Stimulated activated CD8-positive, alpha-beta memory T cell treated with anti-CD3 and anti-CD28 coated beads, Interleukin-12 subunit alpha, Interleukin-12 subunit beta, amount 100 ng/mL, for 24 hours (primary cell): Measurements from ENCODE around the gene HCN2.
"Not testable (repeated sequence)": the region's sequence is repeated elsewhere in the genome, so short reads cannot be mapped to it uniquely, and the experiment has no call there.

ENCODE experiments used
- DNase-seq: peaks from one replicate; pipeline ENCODE4 v3.0.0-alpha.2; 2020; ENCODE audit errors: extremely low read depth

HCN2 gene

DNA sequence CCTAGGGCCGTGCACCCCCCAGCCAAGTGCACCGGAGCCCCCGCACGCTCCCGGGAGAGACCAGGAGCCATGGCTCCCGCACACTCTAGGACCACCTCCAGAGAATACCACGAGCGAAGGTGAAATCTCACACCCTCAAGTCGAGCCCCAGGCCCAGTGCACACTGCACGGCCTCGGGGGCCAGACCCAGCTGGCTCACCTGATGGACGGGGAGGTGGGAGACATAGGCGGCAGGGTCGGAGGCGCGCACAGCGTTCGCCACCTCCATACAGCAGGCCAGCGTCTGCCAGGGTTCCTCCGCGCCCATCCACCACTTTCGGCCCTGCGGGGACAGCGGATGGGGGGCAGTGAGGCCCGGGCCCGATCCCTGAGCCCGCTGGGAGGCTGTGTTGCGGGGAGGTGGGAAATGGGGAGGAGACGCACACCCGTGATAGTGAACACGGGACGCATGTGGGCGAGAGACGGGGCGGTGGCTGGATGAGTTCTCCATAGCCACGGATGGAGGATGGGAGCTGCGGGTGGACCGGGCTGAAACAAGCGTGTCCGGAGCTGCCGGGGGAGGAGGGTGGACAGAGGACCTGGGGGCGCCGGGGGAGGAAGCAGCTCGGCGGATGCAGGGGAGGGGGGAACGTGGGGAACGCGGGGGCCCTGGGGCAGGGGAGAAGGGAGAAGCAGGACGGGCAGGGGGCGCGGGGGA, 30.6 kb downstream of the HCN2 start:
- DNase-seq: no peak

DNA sequence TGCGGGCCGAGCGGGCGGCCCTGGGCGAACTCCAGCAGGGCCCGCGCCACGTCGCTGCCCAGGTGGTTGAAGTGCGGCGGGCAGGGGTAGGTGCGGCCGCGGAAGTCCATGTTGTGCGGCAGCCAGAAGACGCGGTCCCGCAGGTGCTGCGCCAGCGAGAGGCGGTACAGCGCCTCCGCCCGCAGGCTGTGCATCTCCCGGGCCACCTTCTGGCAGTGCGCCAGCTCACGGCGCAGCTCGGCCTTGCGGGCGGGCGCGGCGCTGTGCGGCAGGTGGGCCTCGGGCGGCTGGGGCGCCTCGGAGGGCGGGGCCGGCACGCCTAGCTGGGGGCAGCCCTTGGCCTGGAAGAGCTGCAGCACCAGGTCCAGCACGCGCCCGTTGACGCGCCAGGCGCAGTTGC, 31.5 kb downstream of the HCN2 start:
- DNase-seq: not testable (repeated sequence)

DNA sequence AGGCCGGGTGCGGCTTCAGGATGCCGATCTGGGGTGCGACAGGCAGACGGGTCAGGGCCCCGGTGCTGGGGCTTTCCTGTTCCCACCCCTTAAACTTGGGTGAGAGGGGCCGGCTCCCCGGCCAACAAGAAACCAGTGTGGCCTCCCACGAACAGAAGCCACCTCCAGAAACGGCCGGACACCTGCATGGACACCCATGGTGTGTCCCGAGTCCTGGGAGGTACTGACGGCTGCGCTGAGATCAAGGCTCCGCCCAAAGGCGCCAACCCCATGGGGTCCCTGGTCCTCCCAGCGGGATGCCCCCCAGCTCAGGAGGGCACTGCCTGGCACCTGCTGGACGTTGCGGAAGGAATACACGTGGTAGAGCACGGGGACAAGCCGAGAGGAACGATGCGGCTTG, 32.1 kb downstream of the HCN2 start:
- no peak for DNase-seq

DNA sequence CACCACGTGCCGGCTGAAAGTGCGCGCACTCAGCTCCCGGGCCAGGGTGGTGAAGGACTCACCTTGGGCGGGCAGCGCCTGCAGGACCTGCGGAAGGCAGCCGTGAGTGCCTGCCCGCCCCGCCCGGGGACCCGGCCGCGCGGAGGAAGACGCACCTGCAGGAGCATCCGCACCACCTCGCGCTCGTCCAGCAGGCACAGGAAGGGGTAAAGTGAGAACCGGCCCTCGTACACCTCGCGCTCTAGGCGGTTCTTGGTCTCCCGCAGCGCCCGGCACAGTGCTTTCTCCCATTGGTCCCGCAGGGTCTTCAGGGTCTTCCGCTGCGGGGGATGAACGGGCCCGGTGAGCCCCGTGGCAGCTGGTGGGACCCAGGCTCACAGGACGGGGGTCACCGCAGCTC, 33.0 kb downstream of the HCN2 start:
- DNase-seq: no peak

DNA sequence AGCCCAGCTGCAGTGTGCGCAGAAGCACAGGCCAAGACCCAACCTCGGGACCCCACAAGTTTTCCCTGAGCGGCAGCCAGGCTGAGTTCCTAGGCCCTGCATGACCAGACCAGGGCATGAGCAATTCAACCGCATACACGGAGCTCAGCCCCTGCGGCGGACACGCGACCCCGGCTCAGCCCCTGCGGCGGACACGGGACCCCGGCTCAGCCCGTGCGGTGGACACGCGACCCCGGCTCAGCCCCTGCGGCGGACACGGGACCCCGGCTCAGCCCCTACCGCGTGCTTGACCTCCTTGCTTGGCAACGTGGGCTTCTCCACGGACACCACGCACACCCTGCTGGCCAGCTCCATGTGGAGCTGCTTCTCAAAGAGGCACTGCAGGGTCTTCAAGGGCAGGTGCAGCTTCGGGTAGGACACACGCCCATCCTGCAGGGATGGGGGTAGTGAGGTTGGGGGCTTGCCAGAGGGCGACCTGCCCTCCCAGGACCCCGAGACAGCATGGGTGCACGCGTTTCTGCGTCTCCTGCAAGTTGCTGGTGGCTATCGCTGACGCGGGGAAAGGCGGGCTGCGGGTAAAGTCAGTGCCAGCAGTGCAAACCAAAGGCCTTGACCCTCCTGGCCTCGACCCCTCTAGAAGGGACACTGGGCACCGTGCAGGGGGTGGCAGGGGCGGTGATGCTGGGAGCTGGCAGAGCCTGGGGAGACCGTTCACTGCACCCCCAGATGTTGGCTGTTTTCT, 33.7 kb downstream of the HCN2 start:
- DNase-seq: no peak

DNA sequence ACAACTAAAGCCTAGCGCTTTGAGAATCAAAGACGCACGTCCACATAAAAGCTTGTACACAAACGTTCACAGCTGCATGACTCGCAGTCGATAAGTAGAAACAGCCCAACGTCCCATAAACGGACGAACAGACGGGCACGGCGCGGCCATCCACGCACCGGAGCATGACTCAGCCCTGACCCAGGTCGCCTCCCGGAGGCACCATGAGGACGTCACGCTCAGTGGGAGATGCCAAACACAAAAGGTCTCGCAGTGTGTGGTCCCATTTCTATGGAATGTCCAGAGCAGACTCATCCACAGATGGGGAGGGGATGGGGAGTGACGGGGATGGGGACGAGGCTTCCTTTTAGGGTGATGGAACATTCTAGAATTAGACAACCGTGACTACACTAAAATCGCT, 34.3 kb downstream of the HCN2 start:
- DNase-seq: no peak

DNA sequence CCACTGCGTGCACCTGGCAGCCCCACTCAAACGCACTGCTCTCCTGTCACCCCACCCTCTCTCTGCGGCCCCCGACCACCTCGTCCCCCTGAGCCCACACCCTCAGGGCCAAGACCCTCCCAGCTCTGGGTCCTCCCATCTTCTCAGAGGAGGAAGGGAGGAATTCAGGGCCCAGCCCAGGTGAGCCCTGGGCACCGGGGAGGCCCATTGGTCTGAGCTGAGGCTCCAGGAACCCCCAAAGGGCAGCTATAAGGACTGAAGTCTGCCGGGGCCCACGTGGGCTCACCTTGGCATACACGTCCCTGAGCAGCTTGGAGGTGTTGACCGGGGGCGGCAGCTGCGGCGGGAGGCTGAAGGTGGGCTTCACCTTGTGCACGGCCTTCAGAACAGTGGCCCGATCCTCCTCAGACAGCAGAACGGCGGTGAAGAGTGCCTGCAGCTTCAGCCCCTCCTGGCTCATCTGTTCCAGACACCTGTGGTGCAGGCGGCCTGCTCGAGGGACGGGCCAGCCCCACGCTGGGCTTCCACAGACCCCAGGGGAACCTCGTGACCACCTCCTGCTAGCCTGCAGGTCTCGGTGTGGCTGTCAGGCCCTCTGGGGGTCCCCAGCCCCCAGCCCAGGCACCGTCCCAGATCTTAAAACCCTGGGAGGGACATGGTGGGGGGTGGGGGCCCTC, 34.9 kb downstream of the HCN2 start:
- DNase-seq: no peak

DNA sequence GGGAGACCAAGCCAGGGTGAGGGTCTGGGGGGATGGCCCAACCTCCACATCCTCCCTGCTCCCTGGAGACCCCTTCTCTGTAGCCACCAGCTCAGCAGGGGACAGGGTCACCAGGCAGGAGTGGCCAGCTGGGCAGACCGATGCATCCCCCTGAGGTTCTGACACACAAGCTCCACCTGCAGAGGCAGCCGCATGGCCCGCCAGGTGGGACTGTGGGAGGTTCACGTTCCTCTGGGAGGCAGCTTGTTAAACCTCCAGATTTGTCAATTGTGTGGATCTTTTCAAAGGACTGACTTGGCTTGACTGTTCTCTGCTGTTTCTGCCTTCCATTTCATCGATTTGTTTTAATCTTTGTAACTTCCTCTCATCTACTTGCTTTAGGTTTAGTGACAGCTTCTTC, 35.6 kb downstream of the HCN2 start:
- no peak for DNase-seq

DNA sequence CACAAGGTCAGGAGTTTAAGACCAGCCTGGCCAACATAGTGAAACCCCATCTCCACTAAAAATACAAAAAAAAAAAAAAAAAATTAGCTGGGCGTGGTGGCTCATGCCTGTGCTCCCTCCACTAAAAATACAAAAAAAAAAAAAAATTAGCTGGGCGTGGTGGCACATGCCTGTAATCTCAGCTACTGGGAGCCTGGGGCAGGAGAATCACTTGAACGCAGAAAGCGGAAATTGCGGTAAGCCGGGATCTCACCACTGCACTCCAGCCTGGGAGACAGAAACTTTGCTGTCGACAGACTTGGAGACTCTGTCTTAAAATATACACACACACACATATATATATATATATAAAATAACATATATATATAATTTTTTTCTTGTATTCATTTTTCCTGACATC, 36.9 kb downstream of the HCN2 start:
- DNase-seq: not testable (repeated sequence)

DNA sequence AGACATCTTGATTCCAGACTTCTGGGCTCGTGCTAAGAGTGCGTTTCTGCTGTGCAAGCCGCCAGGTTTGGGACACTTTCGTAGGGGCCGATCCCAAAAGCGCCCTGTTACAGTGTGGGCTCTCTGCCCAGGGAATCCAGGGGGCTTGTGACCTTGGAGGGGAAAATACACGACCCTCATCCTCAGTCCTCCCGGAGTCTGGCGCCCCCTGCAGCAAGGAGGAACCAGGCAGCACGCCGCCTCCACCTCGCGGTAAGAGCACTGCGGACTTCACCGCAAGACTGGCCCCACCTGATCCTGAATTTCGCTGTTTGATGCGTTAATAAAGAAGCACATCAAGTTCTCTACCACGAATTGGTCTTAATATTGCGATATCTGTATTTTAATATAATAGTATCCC, 38.5 kb downstream of the HCN2 start:
- no peak for DNase-seq

DNA sequence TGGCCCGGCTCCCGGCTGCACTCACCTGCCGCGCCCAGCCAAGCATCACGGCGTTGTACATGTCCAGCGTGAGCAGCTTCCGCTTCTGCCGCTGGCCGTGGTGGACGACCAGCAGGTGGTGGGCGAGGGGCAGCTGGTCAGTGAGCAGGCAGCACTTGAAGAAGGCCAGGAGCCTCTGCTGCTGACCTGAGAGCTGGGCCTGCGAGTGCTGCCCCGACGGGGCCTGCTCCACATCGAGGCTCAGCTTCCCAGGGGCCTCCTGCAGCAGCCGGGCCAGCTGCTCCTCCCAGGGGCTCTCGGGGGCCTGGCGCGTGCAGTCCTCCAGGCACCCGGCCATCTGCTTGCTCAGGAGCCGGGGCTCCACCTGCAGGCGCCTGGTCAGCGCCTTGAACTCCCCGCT, 39.8 kb downstream of the HCN2 start:
- not testable (repeated sequence) for DNase-seq

DNA sequence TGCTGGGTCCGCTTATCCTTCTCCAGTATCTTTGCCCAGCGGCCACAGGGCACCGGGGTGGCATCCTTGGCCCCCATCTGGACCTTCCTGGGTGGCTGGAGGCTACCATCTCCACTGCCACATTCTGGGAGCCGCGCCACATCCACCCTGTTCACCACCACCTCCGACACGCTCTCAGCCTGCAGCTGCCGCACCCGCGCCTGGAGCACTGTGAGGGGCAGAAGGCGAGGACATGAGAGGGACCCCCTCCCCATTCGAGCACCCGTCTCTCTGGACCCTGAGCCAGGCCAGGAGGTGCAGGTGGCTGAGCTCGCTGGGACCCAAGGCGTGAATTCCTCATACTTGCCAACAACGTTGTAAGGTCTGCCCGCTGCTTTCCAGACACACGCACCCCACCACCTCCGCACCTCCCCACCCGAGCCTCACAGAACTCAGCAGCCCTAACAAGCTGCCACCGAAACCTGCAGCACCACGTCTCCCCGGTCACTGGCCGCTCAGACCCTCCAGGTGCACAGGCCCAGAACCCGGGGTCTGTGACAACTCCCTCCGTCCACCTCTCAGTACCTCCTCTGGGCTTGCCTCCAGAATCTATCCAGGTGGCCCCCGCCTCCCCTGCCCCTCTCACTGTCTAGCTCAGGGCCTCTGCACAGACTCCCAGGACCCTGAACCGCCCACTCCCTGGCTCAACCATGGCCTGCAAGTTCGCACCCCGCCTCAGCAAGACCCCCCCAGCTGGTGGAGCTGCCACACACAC, 40.5 kb downstream of the HCN2 start:
- no peak for DNase-seq

DNA sequence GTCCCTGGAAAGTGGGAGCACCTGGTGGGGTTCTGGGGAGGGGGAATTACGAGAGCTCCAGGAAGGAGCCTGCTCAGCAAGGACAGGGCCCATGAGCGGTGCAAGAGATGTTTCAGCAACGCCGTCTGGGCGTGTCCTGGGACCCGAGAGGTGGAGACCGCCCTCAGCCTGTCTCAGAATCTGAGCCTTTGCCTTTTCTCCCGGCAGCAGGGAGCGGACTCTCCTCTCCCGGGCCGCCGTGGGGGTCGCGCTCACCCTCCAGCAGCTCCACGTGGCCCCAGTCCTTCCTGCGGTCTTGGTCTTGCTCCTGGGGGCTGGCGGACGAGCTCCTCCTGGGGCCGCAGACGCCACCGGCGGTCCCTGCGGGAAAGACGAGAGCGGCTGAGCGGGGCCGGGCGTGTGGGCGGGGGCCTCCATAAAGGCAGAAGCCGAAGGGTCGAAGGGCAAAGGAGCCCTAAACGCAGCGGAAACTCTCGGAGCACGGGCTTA, 42.9 kb downstream of the HCN2 start:
- DNase-seq: peak; percentile 21

DNA sequence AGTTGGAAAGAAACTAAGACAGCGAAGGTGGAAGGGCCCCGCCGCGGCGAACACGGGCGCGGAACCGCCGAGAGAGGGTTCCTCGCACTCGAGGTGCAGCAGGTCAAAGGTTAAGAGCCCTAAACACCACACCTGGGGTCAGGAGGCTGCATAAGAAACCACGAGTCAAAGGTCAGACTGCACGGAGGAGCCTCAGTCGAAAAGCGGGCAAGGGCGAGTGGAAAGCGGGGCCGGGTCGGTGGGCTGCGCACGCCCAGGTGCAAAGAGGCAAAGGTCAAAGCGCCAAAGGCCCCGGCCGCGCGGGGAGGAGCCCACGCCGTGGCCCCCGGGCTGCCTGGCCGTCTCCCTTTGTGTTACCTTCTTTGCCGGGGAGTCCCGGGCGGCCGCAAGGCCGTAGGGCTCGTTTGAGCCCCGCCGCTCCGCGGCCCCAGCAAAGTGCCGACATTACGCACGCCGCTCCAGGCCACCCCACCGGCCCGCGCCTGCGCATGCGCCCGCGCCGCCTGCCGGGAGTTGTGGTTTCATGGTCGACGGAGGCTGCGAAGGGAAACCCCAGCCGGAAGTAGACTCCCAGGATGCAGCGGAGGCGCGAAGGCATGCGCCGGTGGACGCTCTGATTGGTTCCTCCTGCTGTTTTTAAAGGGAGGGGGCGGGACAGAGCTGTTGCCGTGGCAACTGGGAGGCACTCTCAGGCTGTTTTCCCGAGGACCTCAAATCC, 43.5 kb downstream of the HCN2 start, which contains the start of gene POLRMT:
TSS of gene POLRMT (minus strand) at position 470 of the 718 bp plus-strand sequence. CDS start at position 445, 25 bp downstream.
- peak; percentile 91 for DNase-seq

DNA sequence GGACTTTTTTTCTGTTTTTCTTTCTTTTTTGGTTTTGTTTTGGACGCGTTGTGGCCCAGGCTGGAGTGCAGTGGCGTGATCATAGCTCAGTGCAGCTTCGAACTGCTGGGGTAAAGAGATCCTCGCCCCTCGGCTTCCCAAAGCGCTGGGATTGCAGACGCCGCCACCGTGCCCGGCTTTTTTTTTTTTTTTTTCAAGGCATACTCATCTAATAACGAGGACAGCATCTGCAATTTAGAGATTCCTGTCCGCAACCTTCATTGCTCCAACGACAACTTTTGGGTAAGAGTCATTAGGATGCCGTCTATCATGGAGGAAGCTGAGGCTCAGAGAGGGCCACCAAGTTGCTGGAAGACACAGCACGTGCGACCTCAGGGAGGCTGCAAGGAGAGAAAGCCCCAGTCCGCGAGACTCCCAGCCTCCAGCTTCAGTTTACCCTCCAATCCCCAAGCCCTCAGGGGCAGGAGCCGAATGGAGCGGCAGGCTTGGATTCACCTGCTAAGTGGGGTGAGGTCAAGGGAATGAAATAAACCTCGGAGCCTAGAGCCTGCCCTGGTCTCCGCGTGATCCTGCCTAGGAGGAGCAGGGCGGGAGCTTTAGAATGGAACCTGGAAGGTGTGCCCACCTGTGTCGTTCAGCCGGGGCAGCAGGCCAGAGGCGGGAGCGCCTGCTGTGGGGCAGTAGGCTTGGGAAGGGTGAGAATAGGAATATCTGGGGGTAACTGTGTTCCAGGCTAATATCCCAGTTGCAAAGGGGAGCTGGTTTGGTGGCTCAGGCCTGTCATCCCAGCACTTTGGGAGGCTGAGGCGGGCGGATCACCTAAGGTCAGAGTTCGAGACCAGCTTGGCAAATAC, 44.3 kb downstream of the HCN2 start:
- no peak for DNase-seq

DNA sequence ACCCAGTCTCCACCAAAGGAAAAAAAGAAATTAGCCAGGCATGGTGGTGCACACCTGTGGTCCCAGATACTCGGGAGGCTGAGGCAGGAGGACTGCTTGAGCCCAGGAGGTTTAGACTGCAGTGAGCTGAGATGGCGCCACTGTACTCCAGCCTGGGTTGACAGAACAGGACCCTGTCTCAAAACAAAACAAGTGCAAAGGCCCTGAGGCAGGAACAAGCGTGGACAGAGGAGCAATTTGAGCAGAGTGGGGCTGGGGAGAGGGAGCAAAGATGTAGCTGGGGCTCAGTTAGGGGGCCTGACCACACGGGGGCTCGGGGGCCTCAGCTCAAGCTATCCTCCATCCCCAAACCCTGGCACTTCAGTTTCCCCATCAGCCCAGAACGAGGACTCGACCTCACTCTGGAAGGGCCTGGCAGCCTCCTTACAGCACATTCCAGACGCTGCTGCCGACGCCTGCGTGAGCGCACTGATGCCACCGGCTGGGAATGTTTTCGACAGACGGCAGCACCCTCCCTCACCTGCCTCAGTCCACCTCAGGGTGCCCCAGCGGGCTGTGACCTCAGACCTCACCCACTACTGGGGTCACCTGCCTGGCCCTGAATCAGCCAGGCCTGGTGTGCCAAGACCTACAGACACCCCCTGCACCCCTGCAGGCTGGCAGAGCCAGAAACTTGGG, 45.4 kb downstream of the HCN2 start:
- no peak for DNase-seq

DNA sequence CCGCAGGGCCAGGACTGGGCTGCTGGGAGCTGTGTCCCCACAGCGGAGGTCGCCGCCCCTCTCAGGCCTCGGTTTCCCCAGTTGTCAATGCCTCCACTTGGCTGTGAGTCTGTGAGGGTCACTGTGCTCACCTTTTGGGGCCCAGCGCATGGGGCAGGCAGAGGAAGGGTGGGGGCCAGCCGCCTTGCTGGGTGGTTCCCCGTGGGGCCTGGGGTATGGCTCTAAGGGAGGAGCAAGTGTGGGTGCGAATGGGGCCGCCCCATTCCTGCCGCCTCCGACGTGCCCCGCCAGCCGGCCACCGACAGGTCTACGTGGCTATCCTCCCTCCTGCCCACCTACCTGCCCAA, 49.2 kb downstream of the HCN2 start:
- no peak for DNase-seq

DNA sequence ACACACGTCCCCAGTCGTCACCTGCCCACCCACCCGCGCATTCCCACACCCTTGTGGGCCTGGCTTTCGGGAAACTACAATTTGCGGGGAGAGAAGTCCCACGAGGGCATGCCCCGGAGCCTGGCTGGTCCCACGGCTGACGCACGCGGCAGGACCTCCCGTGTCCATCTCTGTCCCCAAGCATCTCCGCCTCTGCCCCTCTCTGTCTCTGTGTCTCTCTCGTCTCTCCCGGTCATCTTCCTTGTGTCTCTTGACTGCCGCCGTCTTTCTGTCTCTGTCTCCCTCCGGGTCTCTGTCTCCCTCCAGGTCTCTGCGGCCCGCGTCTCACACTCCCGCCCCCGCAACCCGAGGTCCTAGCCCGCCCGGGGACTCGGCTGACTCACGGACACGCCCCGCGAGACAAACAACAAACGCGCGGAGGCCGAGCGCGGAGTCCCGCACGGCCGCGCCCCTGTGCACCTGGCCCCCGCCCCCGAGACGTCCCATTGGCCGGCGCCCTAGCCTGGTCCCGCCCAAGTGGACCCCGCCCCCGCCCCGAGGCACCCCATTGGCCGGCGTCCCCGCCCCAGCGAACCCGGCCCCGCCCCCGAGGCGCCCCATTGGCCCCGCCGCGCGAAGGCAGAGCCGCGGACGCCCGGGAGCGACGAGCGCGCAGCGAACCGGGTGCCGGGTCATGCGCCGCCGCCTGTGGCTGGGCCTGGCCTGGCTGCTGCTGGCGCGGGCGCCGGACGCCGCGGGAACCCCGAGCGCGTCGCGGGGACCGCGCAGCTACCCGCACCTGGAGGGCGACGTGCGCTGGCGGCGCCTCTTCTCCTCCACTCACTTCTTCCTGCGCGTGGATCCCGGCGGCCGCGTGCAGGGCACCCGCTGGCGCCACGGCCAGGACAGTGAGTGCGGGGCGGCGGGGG, 49.8 kb downstream of the HCN2 start, which contains the start of gene FGF22:
TSS of gene FGF22 (plus strand) at position 627 of the 908 bp plus-strand sequence. CDS start at position 674, 47 bp downstream.
- peak; percentile 94 for DNase-seq

DNA sequence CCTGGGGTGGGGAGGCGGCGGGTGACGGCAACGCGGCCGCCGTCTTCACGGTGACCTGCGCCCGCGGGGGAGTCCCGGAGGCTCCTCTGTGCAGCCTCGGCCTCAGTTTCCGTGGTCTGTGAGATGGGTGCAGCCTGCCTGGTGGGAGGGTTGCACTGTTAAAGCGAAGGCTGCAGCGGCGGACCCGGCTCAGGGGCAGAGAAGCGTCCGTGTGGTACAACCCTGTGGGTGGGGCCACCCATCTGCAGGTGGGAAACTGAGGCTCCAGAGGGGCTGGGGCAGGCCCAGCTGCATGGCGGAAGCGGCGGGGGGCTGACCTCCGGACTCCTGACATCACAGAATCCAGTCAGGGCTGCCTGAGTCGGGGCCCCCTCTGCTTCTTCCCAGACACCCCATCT, 50.5 kb downstream of the HCN2 start:
- DNase-seq: no peak
